Vagina (tissue), 2 donors: ENCODE data around the gene PNCK. TPM values are rescaled to one million over a fixed set of nuclear protein-coding genes. Genes with fewer than 3 reads are reported as not detected.
"Not testable (repeated sequence)": the region's sequence is repeated elsewhere in the genome, so short reads cannot be mapped to it uniquely, and the experiment has no call there.

ENCODE experiments used
- DNase-seq, 2 donors: peaks; one replicate each; pipeline ENCODE4 v3.0.0-alpha.2; 2017; ENCODE audit errors: extremely low spot score in 2 of 2
- H3K27ac ChIP-seq: fragments of 200-600 bp; sonication (generic); one replicate; pipeline ENCODE4 v1.5.1; 2019
- H3K27me3 ChIP-seq: fragments of 200-600 bp; sonication (generic); one replicate; pipeline ENCODE4 v1.5.1; 2019
- H3K36me3 ChIP-seq, 2 donors: fragments of 200-600 bp; sonication (generic); one replicate each; pipeline ENCODE4 v1.5.1; 2017 to 2019
- H3K4me1 ChIP-seq: fragments of 200-600 bp; sonication (generic); one replicate; pipeline ENCODE4 v1.5.1; 2019
- H3K4me3 ChIP-seq, 2 donors: fragments of 200-600 bp; sonication (generic); 1 replicate in 1 of 2; 2 replicates in 1 of 2; pipeline ENCODE4 v1.5.1; 2016 to 2019
- H3K9me3 ChIP-seq: fragments of 200-600 bp; sonication (generic); one replicate; pipeline ENCODE4 v1.5.1; 2019
- POLR2A ChIP-seq, 2 donors: fragments of 450-650 bp; IDR thresholded peaks; one replicate each; pipeline ENCODE4 v1.6.1; 2017; ENCODE audit warnings: antibody characterized with exemption in 2 of 2, mild to moderate bottlenecking in 2 of 2, moderate library complexity in 2 of 2
- POLR2AphosphoS5 ChIP-seq, 2 donors: sonication (generic); formaldehyde crosslinking; IDR thresholded peaks; one replicate each; pipeline ENCODE4 v1.9.0; 2017; ENCODE audit warnings: antibody characterized with exemption in 2 of 2, mild to moderate bottlenecking in 2 of 2, low read depth in 1 of 2; ENCODE audit not compliant: insufficient read depth in 1 of 2
- intact Hi-C: fragments of 100-400 bp; cut with DNase I; formaldehyde crosslinking; loops from one replicate; pipeline ENCODE4 v1.15.1; 2023
- total RNA-seq: library from RNA; depleted of rRNA; stranded (reverse); fragments of >200 nt; gene quantifications from one replicate; pipeline ENCODE4 v1.2.3, GENCODE V29; 2016
- TF ChIP-seq, protein P1 (sequence below), 3 experiments: fragments of 450-650 bp in 2 of 3; fragments of 200-600 bp in 1 of 3; sonication (generic) in 1 of 3; IDR thresholded peaks; one replicate each; pipeline ENCODE4 v1.5.1; 2017 to 2019; ENCODE audit warnings: antibody characterized with exemption in 3 of 3, mild to moderate bottlenecking in 2 of 3, moderate library complexity in 2 of 3

The PNCK gene
- total RNA-seq, 1 donor from 2014 or later = 9.3 TPM

- TF ChIP-seq POLR2AphosphoS5 (IDR thresholded peaks at IDR 0.05; ENCODE audit: insufficient read depth in 1 of 2, low read depth in 1 of 2) (no peak), POLR2A (IDR thresholded peaks at IDR 0.05) (no peak)
- TF ChIP-seq, protein P1, sequence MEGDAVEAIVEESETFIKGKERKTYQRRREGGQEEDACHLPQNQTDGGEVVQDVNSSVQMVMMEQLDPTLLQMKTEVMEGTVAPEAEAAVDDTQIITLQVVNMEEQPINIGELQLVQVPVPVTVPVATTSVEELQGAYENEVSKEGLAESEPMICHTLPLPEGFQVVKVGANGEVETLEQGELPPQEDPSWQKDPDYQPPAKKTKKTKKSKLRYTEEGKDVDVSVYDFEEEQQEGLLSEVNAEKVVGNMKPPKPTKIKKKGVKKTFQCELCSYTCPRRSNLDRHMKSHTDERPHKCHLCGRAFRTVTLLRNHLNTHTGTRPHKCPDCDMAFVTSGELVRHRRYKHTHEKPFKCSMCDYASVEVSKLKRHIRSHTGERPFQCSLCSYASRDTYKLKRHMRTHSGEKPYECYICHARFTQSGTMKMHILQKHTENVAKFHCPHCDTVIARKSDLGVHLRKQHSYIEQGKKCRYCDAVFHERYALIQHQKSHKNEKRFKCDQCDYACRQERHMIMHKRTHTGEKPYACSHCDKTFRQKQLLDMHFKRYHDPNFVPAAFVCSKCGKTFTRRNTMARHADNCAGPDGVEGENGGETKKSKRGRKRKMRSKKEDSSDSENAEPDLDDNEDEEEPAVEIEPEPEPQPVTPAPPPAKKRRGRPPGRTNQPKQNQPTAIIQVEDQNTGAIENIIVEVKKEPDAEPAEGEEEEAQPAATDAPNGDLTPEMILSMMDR (IDR thresholded peaks at IDR 0.05) = no peak
- Histone ChIP-seq H3K9me3 (no peaks in the 10 kb centered on the region), H3K27ac (no peak overlapping the region), H3K36me3 (no peaks in the 10 kb centered on the region), H3K27me3 (no peaks in the 10 kb centered on the region), H3K4me1 (peaks cover 13% of the 10 kb centered on the region), H3K4me3 (no peak overlapping the region)
- intact Hi-C loops = no loop called here
- DNase-seq = no peak
Observed at GRCh38 chrX:153685156-153685536, 11.5 kb upstream of the PNCK start.

DNA sequence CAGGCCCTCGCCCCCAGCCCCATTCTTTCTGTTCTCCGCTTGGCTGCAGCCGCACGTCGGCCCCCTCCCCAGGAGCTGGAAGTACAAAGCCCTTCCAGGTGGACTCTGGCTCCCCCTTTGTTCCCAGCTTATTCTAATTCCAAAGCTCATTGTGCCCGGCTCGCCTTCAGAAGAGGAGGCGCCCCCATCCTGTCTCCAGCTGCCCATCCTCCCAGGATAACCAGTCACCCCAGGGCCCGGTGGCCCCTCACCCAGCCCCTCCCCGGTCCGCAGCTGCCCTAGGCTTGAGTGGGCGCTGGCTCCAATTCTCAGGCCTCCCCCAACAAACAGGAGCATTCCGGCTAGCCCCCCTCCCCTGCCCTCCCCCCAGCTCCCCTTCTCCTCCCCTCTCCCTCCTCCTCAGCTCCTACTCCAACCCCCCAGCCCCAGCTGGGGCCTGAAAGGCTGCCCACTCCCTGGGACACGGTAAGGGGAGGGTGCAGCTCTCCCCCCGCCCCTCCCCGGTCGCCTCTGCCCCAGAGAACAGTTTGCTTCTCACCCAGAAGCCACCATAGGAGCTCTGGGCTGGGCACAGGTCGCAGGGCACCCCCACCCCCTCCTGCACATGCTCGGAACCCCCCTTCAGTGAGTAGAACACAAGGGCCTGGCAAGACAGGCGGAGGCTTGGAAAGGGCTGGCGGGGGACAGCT is 11.0 kb upstream of the PNCK start:
- TF ChIP-seq POLR2A (IDR thresholded peaks at IDR 0.05) = no peak
- TF ChIP-seq, protein P1 (IDR thresholded peaks at IDR 0.05) = no peak
- no peak for TF ChIP-seq POLR2AphosphoS5 (IDR thresholded peaks at IDR 0.05; ENCODE audit: insufficient read depth in 1 of 2, low read depth in 1 of 2)
- no peaks in the 10 kb centered on the region for H3K27me3 ChIP-seq
- H3K27ac ChIP-seq = no peak overlapping the region
- peaks cover 8% of the 10 kb centered on the region for H3K4me1 ChIP-seq
- DNase-seq = no peak
- H3K4me3 ChIP-seq = no peak overlapping the region
- H3K36me3 ChIP-seq = no peaks in the 10 kb centered on the region
- intact Hi-C loops = no loop called here
- H3K9me3 ChIP-seq = no peaks in the 10 kb centered on the region

DNA sequence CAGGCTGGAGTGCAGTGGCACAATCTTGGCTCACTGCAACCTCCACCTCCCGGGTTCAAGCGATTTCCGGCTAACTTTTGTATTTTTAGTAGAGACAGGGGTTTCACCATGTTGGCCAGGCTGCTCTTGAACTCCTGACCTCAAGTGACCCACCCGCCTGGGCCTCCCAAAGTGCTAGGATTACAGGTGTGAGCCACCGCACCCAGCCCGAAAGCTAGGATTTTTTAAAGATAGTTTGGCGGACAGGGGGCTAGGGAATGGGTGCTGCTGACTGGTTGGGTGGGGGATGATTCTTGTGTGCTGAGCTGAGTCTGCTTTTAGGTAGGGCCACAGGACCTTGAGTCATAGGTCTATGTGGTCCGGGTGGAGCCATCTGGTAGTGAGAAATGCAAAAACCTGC is 9.9 kb upstream of the PNCK start:
- H3K4me3 ChIP-seq, H3K27me3 ChIP-seq, H3K36me3 ChIP-seq, H3K27ac ChIP-seq, H3K9me3 ChIP-seq, DNase-seq, intact Hi-C loops, H3K4me1 ChIP-seq: not testable (repeated sequence)

GRCh38 chrX:153681175-153681574 is 7.6 kb upstream of the PNCK start:
- no peak for DNase-seq
- no peak for TF ChIP-seq POLR2A (IDR thresholded peaks at IDR 0.05)
- no peak for TF ChIP-seq POLR2AphosphoS5 (IDR thresholded peaks at IDR 0.05; ENCODE audit: insufficient read depth in 1 of 2, low read depth in 1 of 2)
- TF ChIP-seq, protein P1 (IDR thresholded peaks at IDR 0.05) = no peak
- Histone ChIP-seq H3K9me3 (no peaks in the 10 kb centered on the region), H3K4me3 (no peak overlapping the region), H3K4me1 (no peaks in the 10 kb centered on the region), H3K27ac (no peak overlapping the region), H3K36me3 (no peaks in the 10 kb centered on the region), H3K27me3 (no peaks in the 10 kb centered on the region)
- intact Hi-C loops = no loop called here

DNA sequence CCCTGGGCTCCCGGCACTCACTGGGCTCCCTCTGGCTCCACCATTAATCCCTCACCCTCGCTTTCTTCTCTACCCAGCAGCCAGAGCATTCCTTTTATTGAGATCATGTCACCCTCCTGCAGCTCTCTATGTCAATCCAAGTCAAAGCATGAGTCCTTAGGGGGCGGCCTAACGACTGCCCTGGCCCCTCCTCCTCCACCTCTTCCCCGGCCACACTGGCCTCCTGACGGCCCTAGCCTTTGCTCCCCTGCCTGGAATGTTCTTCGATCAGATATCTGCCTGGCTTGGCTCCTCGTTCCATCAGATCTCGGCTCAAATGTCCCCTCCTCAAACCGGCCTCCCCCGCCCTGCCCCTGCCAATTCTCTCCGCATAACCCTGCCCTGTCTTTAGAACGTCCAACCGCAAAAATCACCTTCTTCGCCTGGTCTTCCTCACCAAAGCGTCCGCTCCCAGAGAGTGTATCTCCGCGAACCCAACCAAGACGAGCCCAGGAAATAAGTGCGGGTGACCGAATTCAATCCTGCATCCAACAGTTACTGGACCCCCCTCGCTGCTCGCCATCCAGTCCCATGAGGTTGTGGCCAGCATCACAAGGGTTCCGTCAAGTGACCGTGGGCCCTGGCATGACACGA is 722 bp upstream of the PNCK start:
- Histone ChIP-seq H3K36me3 (no peaks in the 10 kb centered on the region), H3K4me3 (no peak overlapping the region), H3K27me3 (no peaks in the 10 kb centered on the region), H3K27ac (no peak overlapping the region), H3K9me3 (no peaks in the 10 kb centered on the region), H3K4me1 (peaks cover 4% of the 10 kb centered on the region)
- no peak for DNase-seq
- no peak for TF ChIP-seq POLR2A (IDR thresholded peaks at IDR 0.05)
- TF ChIP-seq, protein P1 (IDR thresholded peaks at IDR 0.05) = no peak
- no peak for TF ChIP-seq POLR2AphosphoS5 (IDR thresholded peaks at IDR 0.05; ENCODE audit: insufficient read depth in 1 of 2, low read depth in 1 of 2)
- intact Hi-C loops = loop anchor here (10.0 kb wide), 1 partner anchor 120 kb away; no protein-coding TSS in a partner anchor
